Erythroblast (primary cell): ENCODE results near the gene NEU3.

Experiments
- DNase-seq, 2 experiments: peaks; one replicate each; lab custom pipeline; 2025; lab: John Stamatoyannopoulos, UW
- GATA1 ChIP-seq: IDR thresholded peaks from 2 replicates; pipeline ENCODE4 v1.6.1; 2011; ENCODE audit warnings: low read depth, mild to moderate bottlenecking, control low read depth, low read length, moderate library complexity
- POLR2A ChIP-seq: IDR thresholded peaks from 2 replicates; pipeline ENCODE4 v1.6.1; 2011; ENCODE audit warnings: mild to moderate bottlenecking, low read length

NEU3 gene, protein sequence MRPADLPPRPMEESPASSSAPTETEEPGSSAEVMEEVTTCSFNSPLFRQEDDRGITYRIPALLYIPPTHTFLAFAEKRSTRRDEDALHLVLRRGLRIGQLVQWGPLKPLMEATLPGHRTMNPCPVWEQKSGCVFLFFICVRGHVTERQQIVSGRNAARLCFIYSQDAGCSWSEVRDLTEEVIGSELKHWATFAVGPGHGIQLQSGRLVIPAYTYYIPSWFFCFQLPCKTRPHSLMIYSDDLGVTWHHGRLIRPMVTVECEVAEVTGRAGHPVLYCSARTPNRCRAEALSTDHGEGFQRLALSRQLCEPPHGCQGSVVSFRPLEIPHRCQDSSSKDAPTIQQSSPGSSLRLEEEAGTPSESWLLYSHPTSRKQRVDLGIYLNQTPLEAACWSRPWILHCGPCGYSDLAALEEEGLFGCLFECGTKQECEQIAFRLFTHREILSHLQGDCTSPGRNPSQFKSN

DNA sequence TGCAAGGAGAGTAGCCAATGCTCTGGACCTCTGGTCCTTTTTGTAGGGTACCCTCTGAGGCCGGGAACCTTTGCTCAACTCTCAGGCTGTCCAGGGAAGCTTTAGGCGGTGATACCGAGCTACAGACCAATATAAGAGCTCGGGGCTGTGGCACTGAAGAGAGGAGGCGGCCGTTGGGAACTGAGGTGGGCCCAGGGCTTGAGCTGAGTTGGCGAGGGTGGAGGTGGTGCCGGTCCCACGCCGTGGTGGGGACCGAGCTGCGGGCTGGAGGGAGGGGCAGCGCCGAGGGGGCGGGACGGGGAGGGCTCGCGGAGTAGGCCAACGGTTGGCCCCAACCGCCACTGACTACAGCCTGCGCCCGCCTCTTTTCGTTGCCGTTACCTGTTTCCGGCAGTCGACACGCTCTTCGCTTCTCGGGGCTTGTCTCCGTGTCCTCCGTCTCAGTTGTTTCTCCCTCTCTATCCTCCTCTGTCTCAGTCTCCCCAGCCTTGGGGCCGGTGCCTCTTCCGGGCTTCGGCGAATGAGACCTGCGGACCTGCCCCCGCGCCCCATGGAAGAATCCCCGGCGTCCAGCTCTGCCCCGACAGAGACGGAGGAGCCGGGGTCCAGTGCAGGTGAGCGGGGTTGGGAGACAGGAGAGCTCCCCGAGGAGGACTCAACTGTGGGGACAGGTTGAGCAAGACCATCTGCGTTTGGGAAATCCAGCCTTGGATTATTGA is at the start of gene NEU3:
Gene NEU3 (plus strand): TSS at position 393 of the 719 bp plus-strand sequence. CDS start 128 bp downstream, at position 521.
- no peak for TF ChIP-seq GATA1
- TF ChIP-seq POLR2A, result peak; percentile 63
- DNase-seq, result peak; percentile 87

GRCh38 chr11:74941492-74941891 is 47.2 kb upstream of the NEU3 start:
- no peak for TF ChIP-seq GATA1
- no peak for TF ChIP-seq POLR2A
- no peak for DNase-seq

- no peak for DNase-seq
- no peak for TF ChIP-seq GATA1
- no peak for TF ChIP-seq POLR2A
Observed at GRCh38 chr11:74942073-74942759, 46.5 kb upstream of the NEU3 start.

- TF ChIP-seq GATA1 (no peak), POLR2A (no peak)
- DNase-seq, result no peak
Observed at GRCh38 chr11:74948546-74948897, 40.2 kb upstream of the NEU3 start.

DNA sequence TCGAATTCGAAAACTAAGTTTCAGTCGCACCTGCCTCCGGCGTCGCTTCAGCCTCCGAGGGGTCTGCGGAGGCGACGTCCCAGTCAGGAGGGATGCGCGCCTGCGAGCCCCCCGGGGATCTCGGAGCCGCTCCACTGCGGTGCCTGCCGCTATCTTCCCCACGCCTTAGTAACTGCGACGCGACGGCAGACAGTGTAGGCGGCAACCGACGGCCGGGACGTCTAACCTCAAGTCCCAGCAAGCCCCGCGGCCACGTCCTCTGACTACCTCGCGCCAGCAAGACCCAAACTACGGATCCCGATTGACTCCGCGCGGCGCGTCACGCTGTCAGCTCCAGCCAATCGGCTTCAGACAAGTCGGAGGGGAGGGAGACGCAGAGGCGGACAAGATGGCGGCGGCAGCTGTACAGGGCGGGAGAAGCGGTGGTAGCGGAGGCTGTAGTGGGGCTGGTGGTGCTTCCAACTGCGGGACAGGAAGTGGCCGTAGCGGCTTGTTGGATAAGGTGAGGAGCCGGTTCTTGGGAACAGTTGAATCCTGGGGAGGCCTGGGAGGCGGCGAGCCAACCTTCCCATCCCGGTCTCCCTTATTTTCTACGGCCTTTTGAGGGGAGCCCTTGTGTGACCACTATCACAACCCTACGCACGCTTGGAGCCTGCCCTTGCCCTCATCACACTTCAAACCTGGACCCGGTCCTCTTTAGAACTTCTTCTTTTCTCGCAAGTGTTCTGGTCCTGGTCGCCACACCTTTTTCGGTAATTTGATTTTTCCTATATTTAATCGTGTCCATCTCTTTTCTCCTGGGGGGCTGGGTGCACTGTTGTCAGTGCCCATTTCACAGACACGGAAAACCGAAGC is 39.6 kb upstream of the NEU3 start, which contains the start of the genes SPCS2 and XRRA1:
Gene SPCS2 (plus strand): TSS at position 369 of the 855 bp plus-strand sequence. CDS start 20 bp downstream, at position 389.
Gene XRRA1 (minus strand): TSS at position 194 of the 855 bp plus-strand sequence. CDS start 8,213 bp downstream, outside the sequence.
- peak; percentile 99 for DNase-seq
- TF ChIP-seq GATA1 (no peak), POLR2A (peak; percentile 96)

DNA sequence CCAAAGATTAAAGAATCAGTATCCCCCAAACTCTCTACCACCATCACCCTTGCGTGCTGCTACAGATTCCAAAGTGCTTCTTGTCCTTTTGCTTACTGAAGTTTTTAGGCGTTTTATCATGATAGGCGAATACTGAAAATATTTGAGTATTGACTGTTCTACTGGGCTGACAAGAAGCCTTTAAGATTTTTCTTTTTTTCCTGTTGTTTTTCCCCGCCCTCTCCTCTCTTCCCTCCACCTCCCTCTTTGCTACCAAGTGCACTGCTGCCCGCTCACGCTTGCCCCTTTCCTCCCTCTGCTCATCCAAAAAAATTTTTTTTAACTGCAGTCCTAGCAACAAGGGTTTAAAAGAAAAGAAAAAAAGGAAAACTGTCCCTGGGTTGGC is 39.0 kb upstream of the NEU3 start:
- no peak for TF ChIP-seq POLR2A
- TF ChIP-seq GATA1, result no peak
- peak in 1 of 2 experiments; percentile 29 for DNase-seq

DNA sequence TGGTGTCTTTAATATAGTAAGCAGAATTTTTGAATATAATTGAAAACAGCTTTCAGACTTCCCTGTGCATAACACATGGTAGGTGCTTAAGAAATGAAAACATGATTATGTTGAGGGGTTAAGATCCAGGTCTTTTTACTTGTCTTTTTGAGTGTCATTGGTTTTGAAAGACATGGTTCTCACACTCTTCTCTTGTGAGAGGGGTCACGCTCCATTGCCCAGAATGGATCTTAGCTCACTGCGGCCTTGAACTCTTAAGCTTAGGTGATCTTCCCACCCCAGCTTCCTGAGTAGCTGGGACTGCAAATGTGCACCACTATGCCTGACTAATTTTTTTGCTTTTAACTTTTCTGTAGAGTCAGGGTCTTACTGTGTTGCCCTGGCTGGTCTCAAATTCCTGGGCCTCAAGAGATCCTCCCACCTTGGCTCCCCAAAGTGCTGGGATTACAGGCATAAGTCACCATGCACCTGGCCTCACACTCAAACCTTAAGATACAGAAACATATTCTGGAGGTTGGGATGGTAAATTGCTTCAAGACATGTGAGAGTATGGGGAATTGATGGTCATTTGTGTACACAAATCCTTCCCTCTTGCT is 38.3 kb upstream of the NEU3 start:
- DNase-seq, result no peak

DNA sequence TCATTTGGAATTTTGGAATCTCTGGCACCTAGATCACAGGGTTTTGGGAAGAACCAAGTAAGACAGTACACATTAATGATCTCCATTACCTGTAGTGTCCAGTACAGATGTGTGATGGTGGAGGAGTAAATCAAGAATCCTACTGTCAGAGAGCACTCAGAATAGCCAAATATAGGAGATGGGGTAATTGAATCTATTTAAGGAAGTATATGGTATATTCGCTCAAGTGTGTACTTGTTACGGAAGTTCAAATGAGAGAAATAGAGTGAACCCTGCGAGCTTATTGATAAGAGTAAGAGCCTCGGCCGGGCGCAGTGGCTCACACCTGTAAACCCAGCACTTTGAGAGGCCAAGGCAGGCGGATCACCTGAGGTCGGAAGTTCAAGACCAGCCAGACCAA is 37.5 kb upstream of the NEU3 start:
- TF ChIP-seq GATA1 (no peak), POLR2A (no peak)
- no peak for DNase-seq

More for the DNA sequence above, 38.3 kb upstream of the NEU3 start:
- no peak for TF ChIP-seq GATA1
- TF ChIP-seq POLR2A, result no peak

DNA sequence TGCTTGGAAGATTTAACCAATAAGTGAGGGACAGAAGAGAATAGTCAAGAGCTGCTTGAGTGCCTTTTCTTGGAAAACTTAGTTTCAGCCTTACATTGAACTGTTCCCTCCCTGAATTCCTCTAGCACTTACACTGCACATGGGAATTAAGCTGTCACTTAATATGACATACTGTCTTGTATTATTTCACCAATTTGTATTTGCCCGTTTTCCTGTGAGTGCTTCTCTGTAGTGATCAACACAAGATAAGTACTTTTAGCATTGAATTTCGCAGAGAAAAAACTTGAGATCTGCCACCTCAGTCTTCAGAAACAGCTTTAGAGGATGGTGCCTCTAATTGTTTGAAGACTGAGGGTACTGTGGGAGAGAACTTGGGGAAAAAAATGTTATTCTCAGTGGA is 36.0 kb upstream of the NEU3 start:
- TF ChIP-seq POLR2A (no peak), GATA1 (no peak)
- no peak for DNase-seq

GRCh38 chr11:74953451-74953850 is 35.3 kb upstream of the NEU3 start:
- TF ChIP-seq POLR2A (no peak), GATA1 (no peak)
- no peak for DNase-seq

- DNase-seq, result no peak
- TF ChIP-seq POLR2A (no peak), GATA1 (no peak)
Observed at GRCh38 chr11:74954199-74954598, 34.5 kb upstream of the NEU3 start.

DNA sequence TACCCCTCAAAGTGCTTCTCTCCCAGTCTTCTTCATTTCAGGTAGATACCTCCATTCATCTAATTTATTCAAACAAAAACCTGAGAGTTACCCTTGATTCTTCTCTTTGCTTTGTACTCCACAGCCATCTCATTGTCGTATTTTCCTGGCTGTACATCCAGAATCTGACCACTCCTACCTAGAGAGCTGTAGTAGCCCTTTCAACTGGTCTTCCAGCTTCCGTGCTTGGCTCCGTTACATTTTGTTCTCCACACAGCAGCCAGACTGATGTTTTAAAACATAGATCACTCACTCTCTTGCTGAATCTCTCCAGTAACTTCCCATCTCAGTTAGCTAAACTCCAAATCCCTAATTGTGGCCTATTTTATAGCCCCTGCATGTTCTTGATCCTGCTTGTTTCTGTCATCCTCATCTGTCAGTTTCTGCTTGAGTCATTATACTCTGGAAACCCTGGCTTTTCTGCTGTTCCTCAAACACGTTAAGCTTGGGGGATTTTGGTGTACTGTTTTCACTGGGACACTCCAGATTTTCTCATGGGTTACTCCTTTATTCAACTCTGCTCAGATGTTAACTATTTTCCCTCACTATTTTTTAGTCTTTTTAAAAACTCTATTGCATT is 32.2 kb upstream of the NEU3 start:
- no peak for DNase-seq
- no peak for TF ChIP-seq GATA1
- TF ChIP-seq POLR2A, result no peak
